Cerebellar cortex (tissue), 1 donor: Measurements from ENCODE around the gene PITRM1.

Experiments used
- DNase-seq: peaks from one replicate; pipeline ENCODE4 v3.0.0-alpha.2; 2015; ENCODE audit warnings: low spot score

PITRM1 gene

DNA sequence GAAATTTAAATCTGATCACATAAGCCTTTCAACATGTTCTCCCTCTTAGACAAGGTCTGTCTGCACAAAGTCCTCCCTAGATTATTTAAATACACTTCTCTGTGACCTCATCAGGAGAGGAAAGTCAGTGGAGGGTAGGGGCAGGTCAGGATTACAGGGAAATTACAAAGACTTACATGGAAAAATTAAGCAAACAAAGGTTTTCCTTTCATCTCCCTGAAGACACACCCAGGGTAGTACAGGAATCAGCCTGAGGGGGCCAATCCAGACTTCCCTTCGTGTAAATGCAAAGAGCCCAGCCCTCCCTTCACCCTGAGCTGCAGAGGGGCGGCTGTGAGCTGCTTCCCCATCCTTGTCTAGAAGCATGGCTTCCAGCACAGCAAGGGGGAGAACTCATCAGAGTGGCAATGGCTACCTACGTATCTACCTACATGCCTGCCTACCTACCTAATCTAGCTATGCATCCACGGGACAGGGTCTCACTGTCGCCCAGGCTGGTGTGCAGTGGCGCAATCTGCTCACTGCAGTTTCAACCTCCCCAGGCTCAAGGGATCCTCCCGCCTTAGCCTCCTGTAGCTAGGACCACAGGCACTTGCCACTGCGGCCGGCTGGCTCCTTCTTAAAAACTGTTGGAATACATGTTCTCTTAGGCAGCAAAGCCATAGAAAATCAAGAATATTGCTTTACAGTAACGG is 33.2 kb downstream of the PITRM1 start:
- DNase-seq: no peak

DNA sequence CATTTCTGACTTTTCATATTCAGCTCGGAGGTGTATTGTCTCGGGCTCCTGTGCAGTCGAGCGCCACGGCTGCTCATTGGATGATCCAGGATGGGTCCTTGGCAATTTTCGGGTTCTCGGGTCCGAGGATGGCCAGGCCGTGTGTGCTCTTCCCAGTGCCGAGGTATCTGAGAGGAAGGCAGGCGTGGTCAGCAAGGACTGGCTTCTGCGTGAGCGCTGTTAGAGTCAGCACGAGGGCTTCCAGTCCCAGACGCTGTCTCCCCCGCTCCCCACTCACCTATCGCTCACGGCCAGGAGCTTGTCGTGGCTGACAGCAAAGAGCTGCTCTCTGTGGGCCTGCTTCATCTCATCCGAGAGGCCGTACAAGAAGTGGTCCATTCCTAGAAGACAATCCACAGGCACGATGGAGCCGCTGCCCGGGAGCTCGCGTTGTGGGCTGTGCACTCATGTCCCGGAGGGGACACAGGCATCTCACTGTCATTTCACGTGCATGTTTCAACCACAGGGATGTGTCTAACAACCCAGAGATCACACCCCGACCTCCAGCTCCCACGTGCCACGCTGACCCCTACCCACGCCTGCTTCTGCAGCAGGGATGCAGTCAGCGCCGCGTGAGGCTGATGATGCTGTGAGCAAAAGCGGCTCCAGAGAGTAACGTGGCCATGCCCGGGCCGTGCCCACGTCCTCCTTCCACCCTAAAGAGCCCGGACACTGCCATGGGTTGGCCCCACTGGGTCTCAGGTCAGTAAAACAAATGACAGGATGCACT is 34.4 kb downstream of the PITRM1 start:
- DNase-seq: no peak

DNA sequence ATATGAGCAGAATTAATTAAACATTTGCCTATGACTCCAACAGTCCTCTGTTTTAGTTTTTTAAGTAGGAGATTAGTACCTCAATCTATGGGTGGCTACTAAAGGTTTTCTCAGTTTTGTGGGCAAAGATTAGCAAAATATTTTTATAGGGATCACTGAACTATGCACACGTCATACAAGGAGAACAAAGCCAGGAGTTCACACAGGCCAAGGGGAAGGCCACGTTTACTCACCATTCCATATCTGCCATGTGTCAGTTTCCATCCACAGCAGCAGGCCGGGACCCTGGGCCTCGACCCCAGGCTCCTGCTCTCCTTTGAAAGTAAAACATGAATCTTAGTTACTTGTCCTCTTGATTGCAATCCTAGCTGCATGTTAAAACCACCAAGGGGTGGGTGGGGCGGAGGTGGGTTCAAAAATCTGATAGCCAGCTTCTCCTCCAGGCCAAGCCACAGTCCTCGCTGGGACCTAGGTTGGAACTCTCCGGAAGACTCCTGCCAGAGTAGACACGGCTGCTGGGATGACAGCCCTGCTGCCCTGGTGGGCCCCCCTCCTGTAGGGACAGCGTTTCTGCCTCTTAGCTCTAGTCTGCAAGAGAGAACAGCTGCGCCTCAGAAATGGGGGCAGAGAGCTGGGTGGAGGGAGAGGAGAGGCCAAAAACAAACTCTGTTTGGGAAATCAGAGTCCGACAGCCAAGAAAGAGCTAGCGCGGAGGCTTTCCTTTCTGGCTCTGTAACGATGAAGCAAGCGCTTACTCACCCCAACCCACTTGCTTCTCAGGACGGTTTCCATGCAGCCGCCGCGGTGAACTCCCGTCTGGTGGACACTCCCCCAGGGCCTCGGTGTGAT is 35.6 kb downstream of the PITRM1 start:
- no peak for DNase-seq

DNA sequence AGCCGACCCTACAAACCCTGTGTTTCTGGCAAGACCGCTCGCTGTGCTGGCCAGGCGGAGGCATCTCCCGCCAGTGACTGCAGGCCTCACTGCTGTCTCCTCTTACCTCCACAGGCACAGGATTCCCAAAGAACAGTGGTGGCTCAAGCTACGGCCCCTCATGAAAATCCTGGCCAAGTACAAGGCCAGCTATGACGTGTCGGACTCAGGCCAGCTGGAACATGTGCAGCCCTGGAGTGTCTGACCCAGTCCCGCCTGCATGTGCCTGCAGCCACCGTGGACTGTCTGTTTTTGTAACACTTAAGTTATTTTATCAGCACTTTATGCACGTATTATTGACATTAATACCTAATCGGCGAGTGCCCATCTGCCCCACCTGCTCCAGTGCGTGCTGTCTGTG is 36.2 kb downstream of the PITRM1 start:
- DNase-seq: peak; percentile 53

DNA sequence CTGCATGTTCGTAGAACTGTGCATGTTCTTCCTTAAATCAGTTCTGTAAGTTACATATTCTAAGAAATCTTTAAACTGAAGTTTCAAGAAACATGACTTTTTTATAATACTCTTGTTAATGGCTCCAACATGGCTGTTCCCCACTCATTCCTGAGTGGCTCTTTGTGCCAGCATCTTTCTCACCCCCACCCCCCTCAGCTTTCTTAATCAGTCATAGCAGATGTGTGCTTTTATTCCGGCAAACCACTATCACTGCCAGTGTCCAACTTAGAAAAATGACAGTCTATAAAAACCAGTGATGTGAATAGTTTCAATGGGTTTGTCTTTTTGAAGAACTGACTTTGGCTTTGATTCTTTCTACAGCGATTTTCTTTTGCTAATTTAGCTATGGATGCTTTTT is 37.6 kb downstream of the PITRM1 start:
- no peak for DNase-seq

DNA sequence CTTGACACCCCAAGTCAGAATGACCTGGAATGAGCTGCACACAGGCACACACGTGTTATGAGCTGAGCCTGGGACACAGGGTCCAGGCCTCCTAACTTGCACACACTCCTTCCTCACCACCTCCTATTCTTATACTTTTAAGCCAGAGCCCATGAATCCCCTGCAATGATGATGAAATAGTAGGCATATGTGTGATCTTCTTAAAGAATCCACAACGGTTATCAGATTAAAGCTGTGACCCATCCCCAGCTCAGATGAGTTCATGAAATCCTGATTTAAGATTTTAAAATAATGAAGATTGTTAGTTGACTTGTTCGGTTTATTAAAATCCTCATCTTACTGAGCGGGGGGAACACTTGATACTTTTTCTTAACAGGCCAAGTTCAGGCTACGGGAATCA is 38.6 kb downstream of the PITRM1 start:
- no peak for DNase-seq

DNA sequence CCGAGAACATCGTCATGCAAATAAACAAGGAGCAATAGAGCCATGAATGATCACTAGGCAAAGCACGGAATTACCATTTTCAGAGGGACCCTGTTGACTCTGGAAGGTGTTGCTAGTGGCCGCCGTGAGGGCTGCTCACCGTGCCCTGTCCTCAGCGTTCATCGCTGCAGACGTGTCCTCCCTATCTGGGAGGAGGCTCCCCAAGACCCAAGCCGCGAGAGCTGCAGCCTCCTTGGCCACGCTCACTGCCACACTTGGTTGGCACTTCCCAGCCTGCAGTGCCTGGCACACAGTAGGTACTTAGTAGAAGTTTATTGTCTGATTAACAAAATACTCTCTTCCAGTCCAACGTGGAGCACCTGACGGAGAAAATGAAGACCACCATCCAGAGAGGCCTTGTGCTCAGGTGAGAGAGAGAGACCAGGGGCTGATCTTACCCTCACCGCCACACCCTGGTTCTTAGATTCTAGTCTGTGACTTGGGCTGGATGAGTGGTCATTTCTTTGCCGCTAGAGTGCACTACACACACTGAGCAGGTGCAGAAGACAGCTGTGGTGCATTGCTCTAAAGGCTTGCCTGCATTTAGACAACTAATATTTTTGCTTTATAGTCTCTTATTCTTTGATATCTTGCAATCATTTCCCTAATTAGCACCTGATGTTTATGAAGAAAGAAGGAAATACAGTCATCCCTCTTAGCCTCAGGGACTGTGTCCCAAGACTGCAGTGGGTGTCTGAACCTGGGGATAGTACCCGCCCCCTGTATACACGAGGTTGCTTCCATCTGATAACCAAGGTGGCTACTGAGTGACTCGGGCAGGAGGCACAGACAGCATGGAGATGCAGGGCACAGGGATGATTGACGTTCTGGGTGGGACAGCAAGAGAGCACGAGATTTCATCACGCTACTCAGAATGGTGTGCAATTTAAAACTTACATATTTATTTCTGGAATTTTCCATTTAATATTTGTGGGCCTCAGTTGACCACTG is 40.3 kb downstream of the PITRM1 start:
- DNase-seq: no peak

DNA sequence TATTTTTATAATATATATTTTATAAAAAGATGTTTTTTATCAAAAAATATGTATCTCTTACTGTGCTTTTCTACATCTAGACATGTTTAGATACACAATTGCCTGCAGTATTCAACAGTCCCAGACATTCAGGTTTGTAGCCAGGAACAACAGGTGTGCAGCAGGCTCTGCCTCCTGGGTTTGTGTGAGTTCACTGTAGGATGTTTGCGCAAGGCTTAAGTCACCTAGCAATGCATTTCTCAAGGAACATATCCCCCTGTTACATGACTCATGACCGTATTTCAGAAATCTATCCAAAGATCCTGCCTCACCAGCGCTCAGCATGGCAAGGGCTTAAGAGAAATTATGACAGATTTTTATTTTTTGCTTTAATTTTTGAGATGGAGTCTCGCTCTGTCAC is 41.5 kb downstream of the PITRM1 start:
- no peak for DNase-seq

DNA sequence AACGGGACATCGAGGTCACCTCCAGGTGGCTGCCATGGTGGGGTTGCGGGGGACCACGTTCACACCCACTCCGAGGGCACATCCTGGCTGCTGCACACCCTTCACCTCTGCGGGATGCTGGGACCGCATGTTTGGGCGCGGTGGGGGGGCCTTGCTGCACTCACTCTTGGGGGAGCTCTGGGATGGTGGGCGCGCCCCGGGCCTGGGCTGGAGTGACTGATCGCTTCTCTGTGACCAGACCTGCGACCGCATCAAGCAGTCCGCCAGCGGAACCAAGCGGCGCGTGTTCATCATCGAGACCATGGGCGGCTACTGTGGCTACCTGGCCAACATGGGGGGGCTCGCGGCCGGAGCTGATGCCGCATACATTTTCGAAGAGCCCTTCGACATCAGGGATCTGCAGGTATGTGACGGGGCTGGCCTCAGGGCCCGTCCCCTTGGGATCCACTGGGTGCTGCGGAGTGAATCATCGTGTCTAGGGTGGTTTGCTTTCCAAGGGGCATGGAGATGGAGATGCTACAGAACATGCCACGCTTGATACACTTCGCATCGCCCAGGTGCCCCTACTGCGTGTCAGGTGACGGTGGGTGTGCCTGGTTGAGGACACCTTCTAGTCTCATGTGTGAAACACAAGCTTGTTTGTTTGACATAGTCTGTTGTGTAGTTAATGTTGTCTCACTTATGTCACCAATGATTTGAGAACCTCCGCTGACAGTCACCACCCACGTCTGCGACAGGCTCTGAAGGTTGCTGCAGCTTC is 42.8 kb downstream of the PITRM1 start:
- DNase-seq: no peak

DNA sequence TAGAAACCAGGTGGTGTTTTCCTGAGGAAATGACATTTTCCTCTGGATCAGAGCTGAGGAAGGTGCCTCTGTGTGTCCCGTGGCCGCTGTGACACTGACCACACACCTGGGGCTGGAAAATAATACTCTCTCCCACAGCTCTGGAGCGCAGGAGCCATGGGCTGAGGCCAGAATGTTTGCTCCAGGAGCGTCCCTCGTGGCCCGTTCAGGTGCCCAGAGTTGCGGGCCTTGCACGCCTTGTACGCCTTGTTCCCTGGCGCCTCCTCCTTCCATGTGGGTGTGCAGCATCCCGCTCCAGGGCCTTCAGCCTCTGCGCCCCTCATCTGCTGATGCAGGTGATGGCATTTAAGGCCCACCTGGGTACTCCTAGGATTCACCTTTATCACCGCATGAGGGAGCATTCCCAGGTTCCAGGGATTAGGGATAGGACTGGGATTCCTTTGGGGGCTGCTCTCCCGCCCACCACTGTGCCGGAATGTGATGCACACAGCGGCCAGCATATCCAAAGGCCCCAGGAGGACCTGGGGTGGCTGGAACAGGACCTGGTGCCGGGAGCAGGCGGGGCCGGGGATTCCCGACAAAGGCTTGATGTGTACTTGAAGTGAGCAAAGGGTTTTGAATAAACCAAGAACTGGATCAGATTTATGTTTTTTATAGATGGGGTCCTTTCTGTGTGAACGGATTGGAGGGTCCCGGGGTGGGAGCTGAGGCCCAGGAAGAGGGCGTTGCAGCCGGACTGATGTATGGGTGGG is 44.0 kb downstream of the PITRM1 start:
- DNase-seq: no peak

DNA sequence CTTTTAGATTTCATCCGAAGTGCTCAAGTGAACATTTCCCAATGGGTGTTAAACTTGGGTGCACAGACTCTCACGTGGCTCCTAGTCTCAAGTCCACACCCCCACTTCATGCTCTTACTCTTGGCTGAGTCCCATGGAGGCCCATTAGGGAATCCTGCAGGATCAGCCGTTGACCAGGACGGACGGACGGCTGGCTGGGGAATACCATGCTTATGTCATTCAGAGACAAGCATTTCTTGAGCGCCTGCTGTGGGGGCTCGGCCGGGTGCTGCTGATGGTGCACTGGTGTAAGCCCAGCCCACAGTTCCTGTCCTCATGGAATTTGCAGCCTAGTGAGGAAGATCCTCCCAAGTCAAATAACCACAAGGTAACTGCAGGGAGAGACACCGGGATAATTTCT is 44.7 kb downstream of the PITRM1 start:
- no peak for DNase-seq

DNA sequence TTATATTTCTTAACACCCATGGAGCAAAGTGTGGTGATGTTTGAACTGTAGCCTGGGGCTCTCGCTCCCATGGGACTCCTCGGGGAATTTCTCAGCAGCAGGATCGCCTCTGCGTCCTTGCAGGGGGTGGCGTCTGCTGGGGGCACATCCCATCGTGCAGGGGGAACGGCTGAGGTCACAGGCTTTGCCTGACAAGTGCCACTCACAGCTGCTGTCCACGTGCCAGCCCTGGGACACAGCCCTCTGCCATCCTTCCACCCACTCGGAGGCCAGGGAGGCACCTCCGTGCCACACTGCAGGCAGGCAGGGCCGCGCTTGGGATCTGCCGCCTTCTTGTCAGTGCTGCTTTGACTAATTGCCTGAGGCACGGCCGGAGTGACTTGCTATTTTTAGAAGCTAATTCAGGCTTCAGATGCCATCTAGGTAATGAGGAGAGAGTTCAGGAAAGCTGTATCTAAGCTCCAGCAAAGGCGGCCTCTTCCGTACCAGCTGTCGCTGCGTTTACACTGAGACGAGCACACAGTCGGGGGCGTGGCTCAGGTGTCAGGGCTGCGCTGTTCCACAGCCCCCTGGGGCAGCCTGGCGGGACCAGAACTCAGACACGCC is 45.7 kb downstream of the PITRM1 start:
- peak; percentile 83 for DNase-seq

DNA sequence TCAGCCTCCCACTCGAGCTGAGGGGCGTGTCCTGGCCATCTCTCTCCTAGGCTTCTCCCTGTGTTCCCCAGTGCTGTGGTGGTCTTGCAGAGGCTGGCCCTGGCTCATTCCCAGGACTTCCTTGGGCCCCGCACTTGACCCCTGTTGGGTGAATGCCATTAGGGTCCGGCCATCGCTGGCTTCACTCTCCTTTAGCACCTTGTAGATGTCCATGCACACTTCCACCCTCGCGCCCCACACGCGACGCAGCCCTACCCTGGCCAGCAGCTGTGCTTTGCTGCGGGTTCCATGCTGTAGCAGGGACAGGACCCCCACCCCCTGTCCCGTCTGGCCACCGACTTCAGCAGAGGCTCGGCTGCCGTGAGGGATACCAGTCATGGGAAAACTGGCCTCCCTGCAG is 46.3 kb downstream of the PITRM1 start:
- no peak for DNase-seq

DNA sequence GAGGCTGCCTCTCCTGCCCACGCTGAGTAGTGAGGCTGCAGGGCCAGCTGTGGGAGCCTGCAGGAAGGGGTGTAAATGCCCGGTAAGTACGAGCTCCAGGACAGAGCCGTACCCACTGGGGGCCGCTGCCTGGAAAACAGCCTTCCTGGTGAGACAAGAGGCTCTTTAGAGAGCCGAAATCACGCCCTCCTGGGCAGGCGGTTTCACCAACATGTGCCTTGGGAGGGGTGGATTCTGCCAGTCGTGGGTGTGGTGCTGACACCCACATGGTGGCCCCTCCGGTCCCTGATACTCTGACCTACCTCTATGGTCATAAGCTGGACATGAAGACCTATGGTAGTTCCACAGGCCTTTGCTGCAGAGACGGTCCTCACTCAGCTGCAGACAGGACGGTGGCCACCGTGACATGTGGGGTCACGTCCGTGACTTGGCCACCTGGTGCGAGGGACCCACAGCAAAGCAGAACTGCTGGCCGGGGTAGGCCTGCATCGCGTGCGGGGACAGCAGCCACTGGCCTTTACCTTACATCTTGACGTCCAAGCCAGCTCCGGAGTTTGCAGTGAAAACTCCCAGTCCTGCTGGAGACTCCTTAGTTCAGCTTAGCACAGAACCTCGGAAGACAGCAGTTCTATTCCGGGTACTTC is 46.9 kb downstream of the PITRM1 start:
- DNase-seq: no peak

DNA sequence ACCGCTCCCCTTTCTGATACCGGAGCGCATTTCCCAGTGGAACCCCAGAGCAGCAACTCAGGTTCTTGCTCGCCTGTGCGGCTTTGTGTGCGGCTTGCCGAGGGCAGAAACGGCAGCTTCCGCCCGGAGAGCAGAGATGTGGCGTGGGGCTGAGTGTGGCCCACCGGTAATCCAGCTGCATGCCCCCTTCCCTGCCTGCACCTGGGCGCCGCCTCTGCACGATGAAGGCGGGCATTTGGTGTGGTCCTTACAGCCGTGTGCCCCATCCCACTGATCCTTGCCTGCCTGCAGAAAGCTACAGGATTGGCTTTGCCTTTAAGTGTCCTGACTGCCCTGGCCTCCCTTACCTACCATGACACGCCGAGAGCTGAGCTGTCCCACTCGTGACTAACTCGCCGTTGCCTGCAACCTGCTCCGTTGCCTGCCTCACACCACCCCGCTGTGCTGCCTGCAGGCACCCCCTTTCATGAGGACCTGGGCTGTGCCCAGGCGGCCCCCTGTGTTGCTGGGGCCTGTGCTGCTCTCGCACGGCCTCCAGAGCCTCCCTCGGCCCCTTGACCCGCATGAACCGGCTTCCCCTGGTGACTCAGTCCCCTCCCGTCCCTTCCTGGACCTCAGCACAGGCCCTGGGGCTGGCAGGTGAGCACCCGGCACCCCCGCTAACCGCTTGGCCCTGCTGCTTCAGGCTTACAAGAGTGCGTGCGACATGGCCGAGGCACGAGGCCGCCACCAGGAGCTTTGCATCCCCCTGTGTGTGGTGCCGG is 48.0 kb downstream of the PITRM1 start:
- DNase-seq: no peak

DNA sequence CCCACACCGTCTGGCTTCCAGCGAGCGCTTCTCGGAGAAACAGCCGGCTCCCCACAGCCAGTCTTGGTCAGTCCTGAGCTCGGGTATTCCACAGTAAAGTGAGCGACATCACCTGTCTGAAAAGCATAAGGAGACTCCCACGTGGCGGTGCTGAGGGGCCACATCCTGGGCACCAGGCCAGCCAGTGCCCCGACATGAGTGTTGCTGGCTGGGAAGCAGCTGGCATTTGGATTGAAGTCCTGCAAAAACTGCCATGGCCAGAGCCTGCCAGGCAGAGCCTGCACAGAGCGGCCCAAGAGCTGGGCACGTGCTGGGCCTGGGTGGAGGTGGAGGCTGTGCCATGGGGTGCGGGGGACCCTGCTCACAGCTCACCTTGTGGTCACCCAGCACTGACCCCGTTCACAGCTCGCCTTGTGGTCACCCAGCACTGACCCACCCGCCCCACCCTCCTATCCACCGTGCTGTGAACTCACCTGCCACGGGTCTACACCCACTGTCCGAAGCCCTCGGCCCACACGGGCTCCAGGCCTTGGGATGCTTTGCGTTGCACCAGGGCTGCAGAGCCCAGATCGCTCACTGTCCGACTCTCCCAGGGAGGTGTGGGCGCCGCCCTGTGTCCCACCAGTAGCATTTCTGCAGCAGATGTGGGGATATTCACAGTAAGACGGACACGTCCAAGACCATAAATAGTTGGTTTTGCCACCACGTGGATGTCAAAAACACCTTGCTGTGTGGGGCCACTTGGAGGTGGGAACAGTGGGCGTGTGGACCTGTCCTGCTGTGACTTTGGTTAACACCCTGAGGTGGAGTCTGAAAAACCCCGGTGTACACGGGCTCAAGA is 48.8 kb downstream of the PITRM1 start:
- DNase-seq: no peak

DNA sequence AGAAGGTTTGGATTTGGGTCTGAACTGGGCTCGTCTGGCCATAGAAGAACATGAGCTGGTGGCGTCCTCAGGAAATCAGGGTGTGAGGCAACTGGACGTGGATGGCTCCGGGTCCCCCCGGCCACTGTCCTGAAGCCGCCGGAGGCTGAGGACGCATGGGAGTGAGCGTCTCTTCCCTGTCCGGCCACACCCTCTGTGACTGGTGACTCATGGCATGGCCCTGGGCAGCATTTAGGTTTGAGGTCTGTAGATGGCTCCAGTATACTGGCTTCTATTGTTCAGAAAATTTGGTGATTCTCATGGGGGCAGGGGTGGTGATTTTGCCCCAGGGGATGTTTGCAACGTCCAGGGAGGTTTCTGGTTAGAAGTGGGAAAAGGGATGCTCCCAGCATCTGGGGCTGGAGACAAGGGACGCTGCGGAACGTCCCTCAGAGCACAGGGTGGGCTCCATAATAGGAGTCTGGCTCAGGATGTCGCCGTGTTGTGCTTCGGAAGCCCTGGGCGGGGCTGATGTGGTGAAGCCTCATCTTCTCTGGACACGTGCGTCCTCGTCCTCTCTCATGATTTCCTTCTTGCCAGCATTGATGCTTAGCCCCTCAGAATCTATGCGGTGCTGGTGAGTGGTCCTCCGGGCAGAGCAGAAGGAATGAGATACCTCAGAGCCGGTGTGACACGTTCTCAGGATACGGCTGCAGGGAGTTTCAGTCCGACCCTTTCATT is 49.9 kb downstream of the PITRM1 start:
- DNase-seq: no peak
